ENCODE data around the gene SORT1.

DNA sequence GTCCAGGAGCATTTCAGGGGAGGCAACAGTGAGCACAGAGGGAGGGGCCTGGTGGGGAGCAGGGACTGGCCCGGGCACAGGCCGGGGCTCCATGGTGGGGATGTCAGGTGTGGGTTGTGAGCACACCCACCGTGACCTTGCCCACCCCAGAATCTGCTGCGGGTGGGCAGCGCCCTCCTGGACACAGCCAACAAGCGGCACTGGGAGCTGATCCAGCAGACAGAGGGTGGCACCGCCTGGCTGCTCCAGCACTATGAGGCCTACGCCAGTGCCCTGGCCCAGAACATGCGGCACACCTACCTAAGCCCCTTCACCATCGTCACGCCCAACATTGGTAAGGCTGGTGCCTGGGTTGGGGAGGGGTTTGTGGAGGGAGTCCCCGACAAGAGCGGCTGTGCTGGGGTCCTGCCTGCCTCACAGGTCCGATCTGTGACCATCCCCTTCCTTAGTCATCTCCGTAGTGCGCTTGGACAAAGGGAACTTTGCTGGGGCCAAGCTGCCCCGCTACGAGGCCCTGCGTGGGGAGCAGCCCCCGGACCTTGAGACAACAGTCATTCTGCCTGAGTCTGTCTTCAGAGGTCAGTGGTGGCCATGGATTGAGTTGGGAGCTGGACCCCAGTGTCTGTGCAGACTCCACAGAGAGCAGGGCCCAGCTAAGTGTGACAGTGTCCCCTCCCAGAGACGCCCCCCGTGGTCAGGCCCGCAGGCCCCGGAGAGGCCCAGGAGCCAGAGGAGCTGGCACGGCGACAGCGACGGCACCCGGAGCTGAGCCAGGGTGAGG is 129.1 kb downstream of the SORT1 start:
- TF ChIP-seq, protein P1, sequence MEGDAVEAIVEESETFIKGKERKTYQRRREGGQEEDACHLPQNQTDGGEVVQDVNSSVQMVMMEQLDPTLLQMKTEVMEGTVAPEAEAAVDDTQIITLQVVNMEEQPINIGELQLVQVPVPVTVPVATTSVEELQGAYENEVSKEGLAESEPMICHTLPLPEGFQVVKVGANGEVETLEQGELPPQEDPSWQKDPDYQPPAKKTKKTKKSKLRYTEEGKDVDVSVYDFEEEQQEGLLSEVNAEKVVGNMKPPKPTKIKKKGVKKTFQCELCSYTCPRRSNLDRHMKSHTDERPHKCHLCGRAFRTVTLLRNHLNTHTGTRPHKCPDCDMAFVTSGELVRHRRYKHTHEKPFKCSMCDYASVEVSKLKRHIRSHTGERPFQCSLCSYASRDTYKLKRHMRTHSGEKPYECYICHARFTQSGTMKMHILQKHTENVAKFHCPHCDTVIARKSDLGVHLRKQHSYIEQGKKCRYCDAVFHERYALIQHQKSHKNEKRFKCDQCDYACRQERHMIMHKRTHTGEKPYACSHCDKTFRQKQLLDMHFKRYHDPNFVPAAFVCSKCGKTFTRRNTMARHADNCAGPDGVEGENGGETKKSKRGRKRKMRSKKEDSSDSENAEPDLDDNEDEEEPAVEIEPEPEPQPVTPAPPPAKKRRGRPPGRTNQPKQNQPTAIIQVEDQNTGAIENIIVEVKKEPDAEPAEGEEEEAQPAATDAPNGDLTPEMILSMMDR (conservative IDR thresholded peaks at IDR 0.05), result no peak
- no peak for TF ChIP-seq ZFX (IDR thresholded peaks at IDR 0.05)

Data from C4-2B (cell line).